ENCODE measurements around the gene PHGDH. TPM values are rescaled to one million over a fixed set of nuclear protein-coding genes. Genes with fewer than 3 reads are reported as not detected.
A peak's percentile ranks its signal among the peaks of the same experiment; 100 is the strongest.

Gene PHGDH
- total and polyA plus RNA-seq, 2 of the 13 experiments (the other 11 are each of a cell fraction or from before 2014, with no cell fraction given), result 95.8 to 133 TPM

DNA sequence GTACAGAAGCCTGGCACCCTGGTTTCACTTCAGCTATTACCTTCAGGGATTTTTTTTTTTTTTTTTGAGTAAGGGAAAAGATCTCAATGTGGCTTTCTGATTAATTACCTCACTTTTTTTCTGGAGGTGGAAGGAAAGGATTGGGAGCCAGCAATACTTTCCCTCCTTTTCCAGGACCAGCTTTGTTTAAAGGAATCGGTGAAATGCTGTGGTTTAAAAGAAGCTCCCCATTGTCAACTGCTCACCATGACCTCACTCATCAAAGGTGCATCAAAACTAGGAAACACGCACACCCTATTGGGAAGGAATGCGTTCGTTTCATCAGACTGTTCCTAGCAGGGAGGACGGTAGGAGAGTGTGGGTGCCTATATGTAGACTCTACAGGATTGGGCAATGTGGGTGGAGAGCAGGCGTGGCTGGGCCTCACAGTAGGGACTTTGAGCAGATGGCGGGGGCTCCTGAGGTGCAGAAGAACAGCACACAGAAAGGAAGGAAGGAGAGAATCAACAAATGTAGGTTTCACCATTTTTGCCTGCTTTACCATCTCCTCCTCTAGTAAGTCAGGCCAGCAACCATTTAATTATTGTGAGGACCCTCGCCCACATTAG lies 13.0 kb downstream of the PHGDH start (continued):
- TF ChIP-seq, protein P1, sequence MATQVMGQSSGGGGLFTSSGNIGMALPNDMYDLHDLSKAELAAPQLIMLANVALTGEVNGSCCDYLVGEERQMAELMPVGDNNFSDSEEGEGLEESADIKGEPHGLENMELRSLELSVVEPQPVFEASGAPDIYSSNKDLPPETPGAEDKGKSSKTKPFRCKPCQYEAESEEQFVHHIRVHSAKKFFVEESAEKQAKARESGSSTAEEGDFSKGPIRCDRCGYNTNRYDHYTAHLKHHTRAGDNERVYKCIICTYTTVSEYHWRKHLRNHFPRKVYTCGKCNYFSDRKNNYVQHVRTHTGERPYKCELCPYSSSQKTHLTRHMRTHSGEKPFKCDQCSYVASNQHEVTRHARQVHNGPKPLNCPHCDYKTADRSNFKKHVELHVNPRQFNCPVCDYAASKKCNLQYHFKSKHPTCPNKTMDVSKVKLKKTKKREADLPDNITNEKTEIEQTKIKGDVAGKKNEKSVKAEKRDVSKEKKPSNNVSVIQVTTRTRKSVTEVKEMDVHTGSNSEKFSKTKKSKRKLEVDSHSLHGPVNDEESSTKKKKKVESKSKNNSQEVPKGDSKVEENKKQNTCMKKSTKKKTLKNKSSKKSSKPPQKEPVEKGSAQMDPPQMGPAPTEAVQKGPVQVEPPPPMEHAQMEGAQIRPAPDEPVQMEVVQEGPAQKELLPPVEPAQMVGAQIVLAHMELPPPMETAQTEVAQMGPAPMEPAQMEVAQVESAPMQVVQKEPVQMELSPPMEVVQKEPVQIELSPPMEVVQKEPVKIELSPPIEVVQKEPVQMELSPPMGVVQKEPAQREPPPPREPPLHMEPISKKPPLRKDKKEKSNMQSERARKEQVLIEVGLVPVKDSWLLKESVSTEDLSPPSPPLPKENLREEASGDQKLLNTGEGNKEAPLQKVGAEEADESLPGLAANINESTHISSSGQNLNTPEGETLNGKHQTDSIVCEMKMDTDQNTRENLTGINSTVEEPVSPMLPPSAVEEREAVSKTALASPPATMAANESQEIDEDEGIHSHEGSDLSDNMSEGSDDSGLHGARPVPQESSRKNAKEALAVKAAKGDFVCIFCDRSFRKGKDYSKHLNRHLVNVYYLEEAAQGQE (IDR thresholded peaks at IDR 0.05; ENCODE audit: borderline replicate concordance in 1 of 2, low read depth in 1 of 2, low read length in 2 of 2), result no peak
- TF ChIP-seq JUND (CRISPR knock-in tag; IDR thresholded peaks at IDR 0.05), result peak; percentile 63; the same call in 1 of the 2 replicates
- TF ChIP-seq ZSCAN20 (CRISPR knock-in tag; IDR thresholded peaks at IDR 0.05; ENCODE audit: borderline replicate concordance), result no peak
- TF ChIP-seq, protein P2, sequence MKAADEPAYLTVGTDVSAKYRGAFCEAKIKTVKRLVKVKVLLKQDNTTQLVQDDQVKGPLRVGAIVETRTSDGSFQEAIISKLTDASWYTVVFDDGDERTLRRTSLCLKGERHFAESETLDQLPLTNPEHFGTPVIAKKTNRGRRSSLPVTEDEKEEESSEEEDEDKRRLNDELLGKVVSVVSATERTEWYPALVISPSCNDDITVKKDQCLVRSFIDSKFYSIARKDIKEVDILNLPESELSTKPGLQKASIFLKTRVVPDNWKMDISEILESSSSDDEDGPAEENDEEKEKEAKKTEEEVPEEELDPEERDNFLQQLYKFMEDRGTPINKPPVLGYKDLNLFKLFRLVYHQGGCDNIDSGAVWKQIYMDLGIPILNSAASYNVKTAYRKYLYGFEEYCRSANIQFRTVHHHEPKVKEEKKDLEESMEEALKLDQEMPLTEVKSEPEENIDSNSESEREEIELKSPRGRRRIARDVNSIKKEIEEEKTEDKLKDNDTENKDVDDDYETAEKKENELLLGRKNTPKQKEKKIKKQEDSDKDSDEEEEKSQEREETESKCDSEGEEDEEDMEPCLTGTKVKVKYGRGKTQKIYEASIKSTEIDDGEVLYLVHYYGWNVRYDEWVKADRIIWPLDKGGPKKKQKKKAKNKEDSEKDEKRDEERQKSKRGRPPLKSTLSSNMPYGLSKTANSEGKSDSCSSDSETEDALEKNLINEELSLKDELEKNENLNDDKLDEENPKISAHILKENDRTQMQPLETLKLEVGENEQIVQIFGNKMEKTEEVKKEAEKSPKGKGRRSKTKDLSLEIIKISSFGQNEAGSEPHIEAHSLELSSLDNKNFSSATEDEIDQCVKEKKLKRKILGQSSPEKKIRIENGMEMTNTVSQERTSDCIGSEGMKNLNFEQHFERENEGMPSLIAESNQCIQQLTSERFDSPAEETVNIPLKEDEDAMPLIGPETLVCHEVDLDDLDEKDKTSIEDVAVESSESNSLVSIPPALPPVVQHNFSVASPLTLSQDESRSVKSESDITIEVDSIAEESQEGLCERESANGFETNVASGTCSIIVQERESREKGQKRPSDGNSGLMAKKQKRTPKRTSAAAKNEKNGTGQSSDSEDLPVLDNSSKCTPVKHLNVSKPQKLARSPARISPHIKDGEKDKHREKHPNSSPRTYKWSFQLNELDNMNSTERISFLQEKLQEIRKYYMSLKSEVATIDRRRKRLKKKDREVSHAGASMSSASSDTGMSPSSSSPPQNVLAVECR (CRISPR knock-in tag; IDR thresholded peaks at IDR 0.05; ENCODE audit: borderline replicate concordance), result peak; percentile 79; the same call in 1 of the 2 replicates
- TF ChIP-seq ZNF776 (CRISPR knock-in tag; IDR thresholded peaks at IDR 0.05), result no peak
- TF ChIP-seq, protein P3, sequence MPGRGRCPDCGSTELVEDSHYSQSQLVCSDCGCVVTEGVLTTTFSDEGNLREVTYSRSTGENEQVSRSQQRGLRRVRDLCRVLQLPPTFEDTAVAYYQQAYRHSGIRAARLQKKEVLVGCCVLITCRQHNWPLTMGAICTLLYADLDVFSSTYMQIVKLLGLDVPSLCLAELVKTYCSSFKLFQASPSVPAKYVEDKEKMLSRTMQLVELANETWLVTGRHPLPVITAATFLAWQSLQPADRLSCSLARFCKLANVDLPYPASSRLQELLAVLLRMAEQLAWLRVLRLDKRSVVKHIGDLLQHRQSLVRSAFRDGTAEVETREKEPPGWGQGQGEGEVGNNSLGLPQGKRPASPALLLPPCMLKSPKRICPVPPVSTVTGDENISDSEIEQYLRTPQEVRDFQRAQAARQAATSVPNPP (CRISPR knock-in tag; IDR thresholded peaks at IDR 0.05), result no peak
- peak; percentile 92 for TF ChIP-seq TEAD3 (CRISPR knock-in tag; optimal IDR thresholded peaks at IDR 0.05; ENCODE audit: borderline replicate concordance)
- TF ChIP-seq ZNF569 (CRISPR knock-in tag; IDR thresholded peaks at IDR 0.05; ENCODE audit: borderline replicate concordance), result no peak
- TF ChIP-seq MED8 (CRISPR knock-in tag; IDR thresholded peaks at IDR 0.05; ENCODE audit: insufficient replicate concordance), result peak; percentile 75
- TF ChIP-seq MYC (CRISPR knock-in tag; IDR thresholded peaks at IDR 0.05; ENCODE audit: borderline replicate concordance), result peak; percentile 80
- 0 out of 2 replicates have a peak, but pooled peaks have one; percentile 32 for TF ChIP-seq ATF7-NPFF (CRISPR knock-in tag; IDR thresholded peaks at IDR 0.05; ENCODE audit: low read depth)
- TF ChIP-seq REPIN1 (CRISPR knock-in tag; IDR thresholded peaks at IDR 0.05; ENCODE audit: borderline replicate concordance, low read depth), result peak; percentile 43; the same call in 1 of the 2 replicates
- no peak for TF ChIP-seq ZNF234 (CRISPR knock-in tag; conservative IDR thresholded peaks at IDR 0.05)
- no peak for TF ChIP-seq ZNF678 (CRISPR knock-in tag; IDR thresholded peaks at IDR 0.05)
- 0 out of 2 replicates have a peak, but pooled peaks have one; percentile 42 for TF ChIP-seq ZNF878 (CRISPR knock-in tag; IDR thresholded peaks at IDR 0.05)
- TF ChIP-seq ZFYVE20 (CRISPR knock-in tag; IDR thresholded peaks at IDR 0.05; ENCODE audit: borderline replicate concordance, low read depth), result no peak
- TF ChIP-seq CHCHD3 (CRISPR knock-in tag; IDR thresholded peaks at IDR 0.05), result no peak
- 0 out of 4 replicates have a peak, but pooled peaks of 1 of the 2 experiments have one; percentile 31 for TF ChIP-seq KLF16 (CRISPR knock-in tag; IDR thresholded peaks at IDR 0.05)
- no peak for TF ChIP-seq HNRNPLL (IDR thresholded peaks at IDR 0.05; ENCODE audit: low read depth, low read length, poor library complexity, severe bottlenecking)
- TF ChIP-seq GATAD1 (CRISPR knock-in tag; IDR thresholded peaks at IDR 0.05), result peak; percentile 13; the same call in 1 of the 2 replicates

All from HepG2 (cell line).